ENCODE results near the gene PDE8B. TPM values are rescaled to one million over a fixed set of nuclear protein-coding genes. Genes with fewer than 3 reads are reported as not detected.

Gene PDE8B
- total RNA-seq, 1 experiment from 2014 or later = 0.07 TPM

- no peaks in the 10 kb centered on the region for H3K4me1 ChIP-seq (ENCODE audit: insufficient read depth, low read length)
- no peak overlapping the region for H3K14ac ChIP-seq (ENCODE audit: insufficient read depth, low read length)
- no CpG with 5 or more reads among the region's 2 CpGs for WGBS (ENCODE audit: extremely low coverage, insufficient read length, low lambda C conversion rate)
- H4K91ac ChIP-seq (ENCODE audit: insufficient read length, low read depth, low read length) = no peak overlapping the region
- no peak overlapping the region for H2BK12ac ChIP-seq (ENCODE audit: insufficient read length, low read depth, low read length)
- Mint-ChIP-seq H3K9me3 (peaks cover 0 to 2% of the 10 kb centered on the region in 2 experiments; a peak in 1 of 5 replicates), H3K4me3 (no peak overlapping the region), H3K4me1 (peaks cover 3 to 12% of the 10 kb centered on the region in 2 experiments), H3K27ac (no peak overlapping the region), H3K36me3 (ENCODE audit: insufficient read depth in 1 of 3, low read depth in 3 of 3) (peaks cover 0 to 2% (median 0%) of the 10 kb centered on the region in 3 experiments; a peak in 1 of 7 replicates), H3K27me3 (ENCODE audit: low read depth) (peaks cover 45% of the 10 kb centered on the region)
- no peak overlapping the region for H2BK20ac ChIP-seq (ENCODE audit: low read depth, low read length, poor library complexity, severe bottlenecking)
- no peak for DNase-seq
- no peak overlapping the region for H3K23ac ChIP-seq (ENCODE audit: insufficient read length, low read depth, low read length)
- no peaks in the 10 kb centered on the region for H3K79me2 ChIP-seq (ENCODE audit: insufficient read depth, low read length)
- H3K27me3 ChIP-seq (ENCODE audit: insufficient read depth, low read length) = peaks cover 17% of the 10 kb centered on the region; the same call in 1 of the 2 replicates
- H2AFZ ChIP-seq (ENCODE audit: low read length) = no peak overlapping the region
- H2BK15ac ChIP-seq (ENCODE audit: low read depth, low read length) = no peak overlapping the region
- H3K27ac ChIP-seq (ENCODE audit: insufficient read length, low read depth, low read length) = no peak overlapping the region
- no peak overlapping the region for H2BK5ac ChIP-seq (ENCODE audit: insufficient read length, low read length)
- no peaks in the 10 kb centered on the region for H3K79me1 ChIP-seq (ENCODE audit: insufficient read depth, low read depth, low read length, poor library complexity, severe bottlenecking)
- H4K8ac ChIP-seq (replicated peaks; ENCODE audit: insufficient read length, low read depth, low read length) = no peak overlapping the region
- H4K20me1 ChIP-seq (ENCODE audit: control insufficient read depth, insufficient read depth, insufficient read length) = no peaks in the 10 kb centered on the region
- H3K23me2 ChIP-seq (ENCODE audit: insufficient read length, low read depth, low read length, poor library complexity, severe bottlenecking) = no peaks in the 10 kb centered on the region
- H4K5ac ChIP-seq (ENCODE audit: insufficient read length, low read depth, low read length) = no peak overlapping the region
- TF ChIP-seq CTCF (conservative IDR thresholded peaks at IDR 0.05) = no peak
- no peak overlapping the region for H3T11ph ChIP-seq (ENCODE audit: low read length)
- no peak overlapping the region for H2BK120ac ChIP-seq (ENCODE audit: low read depth, low read length, poor library complexity, severe bottlenecking)
- H2AK5ac ChIP-seq (ENCODE audit: insufficient read length, low read length) = no peak overlapping the region
- no peak overlapping the region for H3K18ac ChIP-seq (ENCODE audit: insufficient read length, low read depth, low read length)
- no peaks in the 10 kb centered on the region for H3K9me3 ChIP-seq (ENCODE audit: control insufficient read depth, low read depth, low read length)
- H3K56ac ChIP-seq (ENCODE audit: insufficient read length, low read depth, low read length) = no peak overlapping the region
- no peak overlapping the region for H3K4me2 ChIP-seq (ENCODE audit: insufficient read depth, insufficient read length, low read length)
- H3K9ac ChIP-seq (ENCODE audit: extremely low read depth, insufficient read length, low read length) = no peak overlapping the region
- no peak overlapping the region for H3K4ac ChIP-seq (ENCODE audit: low read depth, low read length)
These were observed 5.5 kb upstream of the PDE8B start for GRCh38 chr5:77204967-77205366.
